KOPT-K1 (cell line): ENCODE data around the gene FLNB.

Source experiments
- H3K27ac ChIP-seq: fragments of 200-600 bp; sonication (generic); 2 replicates; pipeline ENCODE4 v1.5.1; 2016; ENCODE audit warnings: antibody characterized with exemption, mild to moderate bottlenecking, low read depth, low read length; ENCODE audit not compliant: poor library complexity, severe bottlenecking
- H3K36me3 ChIP-seq: fragments of 200-600 bp; sonication (generic); 2 replicates; pipeline ENCODE4 v1.5.1; 2017; ENCODE audit warnings: antibody characterized with exemption, mild to moderate bottlenecking, low read length, moderate library complexity; ENCODE audit not compliant: insufficient read depth
- H3K9me3 ChIP-seq: fragments of 200-600 bp; sonication (generic); 2 replicates; pipeline ENCODE4 v1.5.1; 2017; ENCODE audit warnings: antibody characterized with exemption, low read length, mild to moderate bottlenecking; ENCODE audit not compliant: insufficient read depth, poor library complexity, severe bottlenecking

Gene FLNB

DNA sequence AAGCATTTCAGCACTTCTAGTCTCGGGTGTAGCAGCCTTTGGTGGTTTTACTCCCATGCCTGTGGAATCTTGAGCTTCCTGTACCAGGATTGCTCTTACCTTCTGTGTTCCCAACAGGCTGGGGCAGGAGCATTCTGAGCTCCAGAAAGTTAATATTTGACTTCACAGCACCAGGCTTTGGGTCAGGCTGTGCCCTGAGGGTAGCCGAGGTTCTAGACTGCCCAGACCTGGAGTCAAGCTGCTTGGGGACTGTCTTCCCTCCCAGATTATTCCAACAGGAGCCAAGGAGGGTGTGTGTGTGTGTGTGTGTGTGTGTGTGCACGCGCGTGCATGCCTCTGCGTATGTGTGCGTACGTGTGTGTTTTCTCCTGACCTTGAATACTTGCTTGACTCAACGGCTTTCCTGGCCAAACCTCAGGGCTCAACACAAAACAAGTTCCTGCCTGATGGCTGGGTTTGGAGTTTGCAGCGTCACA, 94.8 kb downstream of the FLNB start:
- Histone ChIP-seq H3K36me3 (peaks cover 52% of the 10 kb centered on the region), H3K27ac (no peak overlapping the region), H3K9me3 (no peaks in the 10 kb centered on the region)

DNA sequence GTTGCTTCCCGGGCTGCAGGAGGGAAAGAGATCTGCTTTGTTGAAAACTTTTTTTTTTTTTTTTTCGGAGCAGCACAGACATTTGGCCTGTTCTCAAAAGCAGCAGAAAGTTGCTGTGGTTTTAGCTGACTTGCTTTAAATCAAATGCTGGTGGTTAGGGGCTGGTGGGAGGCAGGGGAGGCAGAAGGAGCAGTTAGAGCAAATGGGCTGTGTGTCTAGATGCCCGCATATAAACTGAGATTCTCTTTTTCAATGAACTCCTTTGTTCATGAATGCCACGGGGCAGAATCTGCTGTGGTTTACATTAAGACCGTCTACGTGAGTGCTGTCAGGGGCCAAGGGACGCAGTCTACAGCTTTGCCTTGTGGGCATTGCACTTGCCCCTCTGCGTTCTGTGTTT, 95.9 kb downstream of the FLNB start:
- H3K9me3 ChIP-seq = no peaks in the 10 kb centered on the region
- peaks cover 52% of the 10 kb centered on the region for H3K36me3 ChIP-seq

DNA sequence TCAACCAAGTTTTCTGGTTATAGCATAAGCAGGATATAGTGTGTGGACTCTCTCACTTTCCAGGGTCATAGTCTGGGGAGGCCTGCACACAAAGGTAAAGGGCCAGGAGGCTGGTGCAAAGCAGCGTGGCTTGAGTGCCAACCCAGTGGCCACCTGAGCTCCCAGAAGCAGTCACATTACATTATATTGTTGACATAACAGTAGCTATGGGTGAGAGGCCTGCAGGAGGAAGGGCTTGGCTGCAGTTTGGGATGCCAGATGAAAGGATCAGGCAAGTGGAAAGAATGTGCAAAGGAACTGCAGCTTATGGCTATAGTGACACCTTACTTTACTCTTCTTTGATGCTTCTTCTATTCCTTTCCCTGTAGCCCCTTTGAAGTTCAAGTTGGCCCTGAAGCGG, 96.5 kb downstream of the FLNB start:
- Histone ChIP-seq H3K27ac (no peak overlapping the region), H3K36me3 (peaks cover 58% of the 10 kb centered on the region)

More for the DNA sequence above, 95.9 kb downstream of the FLNB start:
- H3K27ac ChIP-seq = no peak overlapping the region

DNA sequence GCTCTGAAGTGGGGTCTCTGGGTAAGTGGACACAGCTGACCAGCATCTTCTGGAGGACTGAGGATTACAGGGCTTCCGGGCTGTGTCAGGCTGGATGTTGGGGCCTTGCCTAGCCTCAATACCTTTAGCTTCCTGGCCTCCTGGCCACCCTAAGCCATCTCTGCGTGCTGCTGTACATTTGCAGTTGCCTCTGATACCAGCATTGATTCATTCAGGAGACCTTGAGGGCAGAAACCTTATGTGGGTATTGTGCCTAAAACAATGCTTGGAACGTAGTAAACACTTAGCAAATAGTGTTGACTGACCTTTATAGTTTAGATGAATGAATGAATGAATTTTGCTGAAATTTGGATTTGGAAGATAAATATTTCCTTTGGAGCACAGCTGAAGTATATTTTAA, 97.0 kb downstream of the FLNB start:
- Histone ChIP-seq H3K9me3 (no peaks in the 10 kb centered on the region), H3K27ac (no peak overlapping the region), H3K36me3 (peaks cover 61% of the 10 kb centered on the region)

More for the DNA sequence above, 96.5 kb downstream of the FLNB start:
- no peaks in the 10 kb centered on the region for H3K9me3 ChIP-seq

DNA sequence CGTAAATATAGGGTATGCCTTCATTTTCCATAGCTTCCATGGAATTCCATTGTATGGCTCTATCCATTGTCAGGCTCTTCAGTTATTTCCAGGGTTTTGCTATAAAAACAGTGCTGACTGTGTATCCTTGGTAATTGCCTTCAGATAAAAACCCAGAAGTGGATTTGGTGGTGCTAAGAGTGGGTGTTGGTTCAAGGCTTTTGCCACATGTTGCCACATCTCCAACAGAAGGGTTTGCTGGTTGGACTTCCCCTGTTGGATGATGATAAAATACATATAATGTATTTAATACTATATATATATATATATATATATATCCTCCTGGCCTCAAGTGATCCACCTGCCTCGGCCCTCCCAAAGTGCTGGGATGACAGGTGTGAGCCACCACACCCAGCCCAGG, 97.8 kb downstream of the FLNB start:
- no peak overlapping the region for H3K27ac ChIP-seq
- no peaks in the 10 kb centered on the region for H3K9me3 ChIP-seq
- peaks cover 58% of the 10 kb centered on the region for H3K36me3 ChIP-seq

DNA sequence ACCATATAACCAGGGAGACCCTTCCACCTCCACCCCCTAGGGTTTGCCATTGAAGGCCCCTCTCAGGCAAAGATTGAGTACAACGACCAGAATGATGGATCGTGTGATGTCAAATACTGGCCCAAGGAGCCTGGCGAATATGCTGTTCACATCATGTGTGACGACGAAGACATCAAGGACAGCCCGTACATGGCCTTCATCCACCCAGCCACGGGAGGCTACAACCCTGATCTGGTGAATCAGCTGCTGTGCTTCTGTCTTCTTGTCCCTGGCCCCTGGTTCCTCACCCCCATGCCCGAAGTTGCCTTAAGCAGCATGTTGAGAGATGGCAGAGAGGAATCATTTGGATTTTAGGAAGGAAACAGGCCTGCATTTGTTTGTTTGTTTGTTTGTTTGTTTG, 98.4 kb downstream of the FLNB start:
- Histone ChIP-seq H3K9me3 (no peaks in the 10 kb centered on the region), H3K27ac (no peak overlapping the region), H3K36me3 (peaks cover 60% of the 10 kb centered on the region)

DNA sequence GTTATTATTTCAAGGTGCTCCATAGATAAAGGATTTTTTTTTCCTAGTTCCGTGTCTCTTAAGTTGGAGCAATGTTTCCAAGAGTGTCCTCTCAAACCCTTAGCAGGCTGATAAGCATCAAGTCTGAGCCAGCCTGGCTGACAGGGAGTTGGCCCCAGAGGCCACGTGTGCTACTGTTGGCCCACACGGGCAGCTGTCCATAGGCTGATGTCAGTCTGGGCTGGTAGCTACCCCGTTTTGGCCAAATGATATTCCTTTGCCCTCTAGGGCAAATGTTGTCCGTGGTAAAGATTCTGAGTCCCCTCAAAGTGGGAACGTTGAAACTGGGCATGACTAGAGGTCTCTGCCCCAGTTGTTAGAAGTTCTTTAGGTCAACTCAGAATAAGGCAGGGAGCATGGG, 99.4 kb downstream of the FLNB start:
- Histone ChIP-seq H3K27ac (no peak overlapping the region), H3K36me3 (peaks cover 61% of the 10 kb centered on the region), H3K9me3 (no peaks in the 10 kb centered on the region)

DNA sequence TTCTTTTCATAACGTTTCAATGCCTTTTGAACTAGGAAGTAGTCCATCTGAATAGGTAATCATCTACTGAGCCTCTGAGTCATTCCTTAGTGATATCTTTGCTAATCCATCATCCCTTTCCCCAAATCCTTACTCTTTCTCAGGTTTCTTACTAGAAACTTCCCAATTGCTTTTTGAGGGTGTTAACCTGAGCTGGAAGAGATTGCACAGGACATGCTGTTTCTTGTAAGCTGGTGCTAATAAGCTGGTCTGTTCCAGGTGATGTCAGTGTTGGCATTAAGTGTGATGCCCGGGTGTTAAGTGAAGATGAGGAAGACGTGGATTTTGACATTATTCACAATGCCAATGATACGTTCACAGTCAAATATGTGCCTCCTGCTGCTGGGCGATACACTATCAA, 101.5 kb downstream of the FLNB start:
- Histone ChIP-seq H3K9me3 (no peaks in the 10 kb centered on the region), H3K36me3 (peaks cover 59% of the 10 kb centered on the region), H3K27ac (no peak overlapping the region)

DNA sequence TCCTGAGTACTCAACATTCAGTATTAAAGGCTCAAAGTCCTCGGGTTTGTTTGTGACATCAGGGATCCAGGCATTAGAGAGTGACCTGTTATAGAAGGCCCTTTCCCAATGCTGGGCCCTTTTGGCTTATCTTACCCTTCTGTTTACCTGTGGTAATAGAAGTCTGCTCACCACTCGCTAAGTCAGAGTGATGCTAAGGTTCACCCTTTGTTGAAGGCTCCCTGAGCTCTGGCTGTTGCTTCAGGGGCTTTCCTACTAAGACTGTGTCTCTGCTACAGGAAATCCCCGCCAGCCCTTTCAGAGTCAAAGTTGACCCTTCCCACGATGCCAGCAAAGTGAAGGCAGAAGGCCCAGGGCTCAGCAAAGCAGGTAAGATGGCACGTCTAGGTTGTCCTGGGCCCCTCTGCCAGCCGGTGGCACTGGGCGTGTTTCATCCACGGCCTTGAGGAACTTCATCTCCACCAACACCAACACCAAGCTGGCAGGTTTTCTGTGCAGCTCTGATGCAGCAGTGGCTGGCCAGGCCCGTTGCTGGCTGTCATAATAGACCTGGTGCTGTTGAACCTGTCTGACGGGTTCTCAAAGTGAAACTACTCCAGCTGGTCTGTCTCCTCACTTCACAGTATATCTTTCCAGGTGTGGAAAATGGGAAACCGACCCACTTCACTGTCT, 103.4 kb downstream of the FLNB start:
- Histone ChIP-seq H3K27ac (no peak overlapping the region), H3K36me3 (peaks cover 47% of the 10 kb centered on the region), H3K9me3 (no peaks in the 10 kb centered on the region)

DNA sequence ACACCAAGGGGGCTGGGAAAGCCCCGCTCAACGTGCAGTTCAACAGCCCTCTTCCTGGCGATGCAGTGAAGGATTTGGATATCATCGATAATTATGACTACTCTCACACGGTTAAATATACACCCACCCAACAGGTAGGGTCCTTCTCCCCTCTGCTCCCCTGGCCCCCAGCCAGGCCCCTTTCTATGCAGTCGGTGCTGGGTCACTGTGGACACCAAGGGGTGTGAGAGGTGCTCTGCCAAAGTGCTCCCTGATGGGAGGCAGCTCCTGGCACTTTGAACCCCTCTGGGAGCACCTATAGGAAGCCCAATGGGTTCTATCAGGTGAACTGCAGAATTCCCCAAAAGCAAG, 103.9 kb downstream of the FLNB start:
- H3K27ac ChIP-seq = no peak overlapping the region
- H3K9me3 ChIP-seq = no peaks in the 10 kb centered on the region
- peaks cover 45% of the 10 kb centered on the region for H3K36me3 ChIP-seq

DNA sequence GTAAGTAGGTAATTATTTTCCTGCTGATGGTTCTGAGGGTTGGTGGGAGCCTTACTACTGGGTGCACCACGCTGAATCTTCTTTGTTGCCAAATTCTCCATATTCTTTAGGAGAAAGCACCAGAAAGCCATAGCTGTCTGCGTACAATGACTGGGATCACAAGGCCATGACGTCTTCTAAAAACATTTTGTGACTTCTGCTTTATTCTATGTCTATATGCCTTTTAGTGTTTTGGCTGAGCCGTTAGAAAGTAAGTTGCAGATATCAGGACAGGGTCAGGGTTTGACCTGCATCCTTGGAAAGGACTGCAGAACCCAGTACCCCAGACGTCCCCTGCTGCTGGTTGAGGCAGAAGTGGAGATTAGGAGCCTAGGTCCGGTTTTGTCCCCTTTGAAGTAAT, 107.0 kb downstream of the FLNB start:
- Histone ChIP-seq H3K9me3 (no peaks in the 10 kb centered on the region), H3K27ac (peak overlapping the region; percentile 25), H3K36me3 (peaks cover 36% of the 10 kb centered on the region)

DNA sequence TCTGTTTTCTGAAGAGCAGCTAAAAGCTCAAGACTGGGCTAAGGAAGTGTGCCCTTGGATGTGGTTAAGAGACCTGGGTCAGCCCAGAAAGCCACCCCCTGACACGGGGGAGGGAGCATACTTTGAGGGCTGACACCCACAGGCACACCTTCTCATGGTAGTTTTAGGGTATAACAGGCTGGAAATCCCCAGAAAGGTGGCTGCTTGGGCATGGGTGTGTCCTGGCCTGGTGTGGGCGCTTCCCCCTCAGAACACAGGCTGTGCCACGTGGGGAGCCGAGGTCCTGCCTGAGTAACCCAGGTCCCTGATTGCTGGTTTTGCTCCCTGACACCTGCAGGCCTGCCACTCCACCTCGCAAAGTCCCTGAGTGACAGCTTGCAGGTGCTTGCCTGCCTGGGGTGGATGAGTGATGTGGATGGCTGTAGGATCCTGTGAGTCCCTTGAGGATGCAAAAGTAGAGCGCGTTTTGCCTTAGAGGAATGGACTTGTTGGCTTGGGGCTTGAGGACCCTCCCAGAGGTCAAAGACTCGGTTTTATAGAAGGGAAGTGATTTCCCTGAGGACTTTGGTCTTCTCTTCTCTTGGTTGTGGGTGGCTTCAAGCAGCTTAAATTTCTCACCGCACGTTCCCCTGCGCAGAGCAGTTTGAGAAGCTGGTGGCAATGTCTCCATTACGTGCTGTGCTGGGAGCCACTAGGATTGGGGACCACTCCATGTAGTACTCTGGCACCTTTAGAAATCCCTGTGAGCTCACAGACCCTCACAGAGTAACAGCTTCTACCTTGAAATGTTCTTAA, 108.1 kb downstream of the FLNB start:
- H3K9me3 ChIP-seq = no peaks in the 10 kb centered on the region
- peaks cover 48% of the 10 kb centered on the region for H3K36me3 ChIP-seq
- peak overlapping the region; percentile 25 for H3K27ac ChIP-seq

DNA sequence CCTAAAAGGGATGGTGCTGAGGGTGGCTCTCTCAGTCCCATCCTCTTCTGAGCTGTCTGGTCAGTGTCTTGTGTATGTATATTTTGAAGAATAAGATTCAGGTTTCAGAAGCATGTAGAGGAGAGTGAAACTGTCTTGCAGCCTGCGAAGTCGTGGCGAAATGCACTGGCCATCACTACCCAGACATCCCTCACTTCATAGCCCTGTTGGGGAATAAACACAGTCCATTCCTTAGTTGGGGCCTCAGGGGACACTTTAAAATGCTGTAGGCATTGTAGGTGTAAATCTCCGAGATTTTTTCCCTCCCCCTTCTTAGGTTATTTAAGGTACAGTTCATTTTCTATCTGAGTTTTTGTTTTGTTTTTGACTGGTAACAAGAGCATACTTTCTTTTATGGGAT, 108.8 kb downstream of the FLNB start:
- no peaks in the 10 kb centered on the region for H3K9me3 ChIP-seq
- H3K27ac ChIP-seq = no peak overlapping the region
- peaks cover 46% of the 10 kb centered on the region for H3K36me3 ChIP-seq

DNA sequence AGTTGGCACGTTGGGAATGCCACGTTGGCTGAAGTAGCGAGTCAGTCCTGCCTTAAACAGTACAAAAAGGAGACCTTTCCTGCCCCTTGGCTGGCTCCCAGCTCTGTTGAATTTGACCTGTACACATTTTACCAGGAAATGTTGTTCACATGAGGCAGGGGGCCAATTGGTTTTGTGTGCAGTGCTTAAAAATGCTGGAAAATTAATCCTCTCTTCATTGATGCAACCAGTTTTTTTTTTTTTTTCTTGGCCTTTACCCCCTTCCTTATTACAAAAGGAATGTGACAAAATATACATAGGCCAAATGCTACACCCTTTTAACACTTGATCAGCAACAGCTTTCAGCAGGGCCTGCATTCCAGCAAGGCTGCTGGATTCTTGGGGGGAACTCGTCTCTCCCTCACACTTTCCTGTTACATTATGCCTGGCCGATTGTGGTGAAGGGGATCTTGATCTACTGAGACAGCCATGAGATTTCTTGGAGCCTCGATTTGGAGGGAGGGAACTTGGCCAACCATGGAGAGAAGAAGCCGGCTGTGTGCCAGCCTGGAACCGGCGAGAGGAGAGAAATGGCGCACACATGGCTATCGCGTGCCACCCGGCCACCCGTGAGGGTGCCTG, 109.4 kb downstream of the FLNB start:
- no peaks in the 10 kb centered on the region for H3K9me3 ChIP-seq
- H3K36me3 ChIP-seq = peaks cover 41% of the 10 kb centered on the region
- H3K27ac ChIP-seq = no peak overlapping the region

DNA sequence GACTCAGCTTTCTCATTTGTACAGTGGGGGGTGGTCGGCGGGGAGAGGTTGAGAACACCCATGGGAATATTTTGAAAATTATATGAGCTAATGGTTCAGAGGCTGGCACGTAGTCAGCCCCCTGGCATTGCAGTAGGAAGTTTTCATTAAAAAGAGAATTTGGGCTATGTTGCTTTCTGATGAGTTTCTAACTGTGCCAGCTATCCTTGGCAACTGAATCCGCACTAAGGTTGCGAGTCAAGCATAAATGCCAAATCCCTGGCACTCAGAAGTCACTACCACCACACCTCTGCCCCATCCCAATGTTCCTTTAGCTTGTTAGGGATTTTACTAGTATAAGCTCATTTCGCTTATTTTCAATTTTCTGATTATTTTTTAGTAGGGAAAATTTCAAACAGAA, 111.0 kb downstream of the FLNB start:
- Histone ChIP-seq H3K36me3 (peaks cover 46% of the 10 kb centered on the region), H3K27ac (no peak overlapping the region), H3K9me3 (no peaks in the 10 kb centered on the region)
